ENCODE results near the gene FOXD1. TPM values are rescaled to one million over a fixed set of nuclear protein-coding genes. Genes with fewer than 3 reads are reported as not detected.

The FOXD1 gene
- total RNA-seq, 1 experiment from 2014 or later = 26.5 TPM

DNA sequence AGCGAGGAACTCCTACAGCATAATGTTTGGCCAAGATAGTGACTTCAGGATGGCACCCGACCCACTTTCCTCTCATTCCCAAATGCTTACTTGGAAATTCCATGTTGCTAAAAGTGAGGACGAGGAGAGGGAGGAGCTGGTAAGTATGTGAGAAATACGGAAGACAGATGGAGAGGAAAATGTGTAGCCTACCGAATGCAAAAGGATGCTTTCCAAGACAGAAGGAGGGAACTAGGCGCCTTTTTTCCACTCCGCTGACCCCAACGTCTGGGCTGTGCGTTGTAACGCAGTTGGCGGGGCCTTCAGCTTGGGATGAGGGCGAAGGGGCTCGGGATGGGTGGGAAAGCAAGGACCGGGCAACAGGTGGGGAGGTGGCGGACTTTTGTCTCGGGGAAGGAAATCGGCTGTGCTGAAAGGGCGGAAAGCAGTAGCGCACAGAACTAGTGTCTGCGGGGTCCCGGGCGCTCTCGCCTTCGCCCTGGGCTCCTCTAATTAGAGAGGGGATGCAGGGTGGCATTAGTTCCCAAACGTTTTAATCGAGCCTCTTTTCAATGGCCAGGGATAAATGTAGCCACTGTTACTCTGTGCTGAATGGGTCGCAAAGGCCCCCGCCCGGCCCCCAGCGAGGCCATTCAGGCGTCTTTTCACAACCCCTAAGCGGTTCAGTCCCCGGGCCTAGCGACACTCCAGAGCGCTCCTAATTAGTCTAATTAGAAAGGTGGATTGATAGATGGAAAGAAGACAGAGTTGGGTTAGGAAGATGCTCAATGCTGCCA lies 12.6 kb downstream of the FOXD1 start:
- H3K27me3 ChIP-seq = no peaks in the 10 kb centered on the region
- H3K9me3 ChIP-seq = no peaks in the 10 kb centered on the region
- no peaks in the 10 kb centered on the region for H3K36me3 ChIP-seq
- DNase-seq = no peak
- no peak overlapping the region for H3K4me3 ChIP-seq

DNA sequence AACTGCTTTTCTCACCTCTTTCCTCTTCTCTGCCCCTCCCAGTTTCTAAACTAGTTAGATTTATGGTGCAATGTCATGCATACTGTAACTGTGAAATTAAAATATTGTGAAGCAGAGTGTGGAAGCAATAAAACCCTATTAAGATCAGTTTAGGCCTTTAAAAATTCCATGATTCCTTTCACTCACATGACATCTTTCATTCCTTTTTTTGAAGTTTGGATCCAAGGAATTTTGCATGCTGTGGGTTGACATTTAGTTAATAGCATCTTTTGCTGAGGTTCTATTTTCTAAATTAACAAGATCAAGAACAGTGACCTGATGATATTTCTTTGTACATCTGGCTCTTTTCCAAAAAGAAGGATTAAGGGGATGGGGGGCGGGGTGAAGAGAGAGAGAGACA lies 13.7 kb downstream of the FOXD1 start:
- no peak overlapping the region for H3K4me3 ChIP-seq
- no peaks in the 10 kb centered on the region for H3K9me3 ChIP-seq
- no peaks in the 10 kb centered on the region for H3K36me3 ChIP-seq
- H3K27me3 ChIP-seq = no peaks in the 10 kb centered on the region
- DNase-seq = no peak

DNA sequence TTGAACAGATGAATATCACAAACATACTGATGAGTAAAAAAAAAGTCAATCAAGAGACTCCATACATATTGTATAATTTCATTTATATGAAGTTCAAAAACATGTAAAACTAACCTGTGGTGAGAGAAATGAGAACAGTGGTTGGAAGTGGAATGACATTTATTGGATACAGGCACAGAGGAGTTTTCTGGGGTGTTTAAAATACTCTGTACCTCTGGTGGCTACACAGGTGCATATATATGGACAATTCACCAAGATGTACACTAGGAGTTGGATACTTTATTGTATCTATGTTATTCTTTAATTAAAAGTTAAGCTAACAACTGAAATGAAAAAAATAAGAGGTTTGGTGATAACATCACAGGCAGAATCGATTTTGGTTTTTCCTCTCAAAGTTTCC lies 14.1 kb downstream of the FOXD1 start:
- no peak for DNase-seq
- no peak overlapping the region for H3K4me3 ChIP-seq

DNA sequence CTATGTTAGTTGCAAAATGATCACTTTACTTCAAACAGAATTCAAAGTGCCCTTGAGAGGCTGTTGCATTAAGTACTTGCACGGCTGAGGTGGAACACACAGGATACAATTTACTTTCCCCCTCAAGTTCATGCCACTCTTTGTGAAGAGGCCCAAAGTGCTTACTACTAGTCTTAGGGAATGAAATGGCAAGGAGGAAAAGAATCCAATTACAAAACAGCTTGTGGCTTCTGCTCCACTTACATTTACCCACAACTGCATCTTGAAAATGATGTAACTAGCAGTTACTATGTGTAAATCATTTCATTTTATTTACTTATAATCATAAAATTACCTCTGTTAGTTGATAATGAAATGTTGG lies 14.6 kb downstream of the FOXD1 start:
- no peaks in the 10 kb centered on the region for H3K27me3 ChIP-seq
- H3K36me3 ChIP-seq = no peaks in the 10 kb centered on the region
- no peak for DNase-seq
- H3K9me3 ChIP-seq = no peaks in the 10 kb centered on the region
- H3K4me3 ChIP-seq = no peak overlapping the region

More for the DNA sequence above, 14.1 kb downstream of the FOXD1 start:
- H3K27me3 ChIP-seq = no peaks in the 10 kb centered on the region
- H3K9me3 ChIP-seq = no peaks in the 10 kb centered on the region
- H3K36me3 ChIP-seq = no peaks in the 10 kb centered on the region

DNA sequence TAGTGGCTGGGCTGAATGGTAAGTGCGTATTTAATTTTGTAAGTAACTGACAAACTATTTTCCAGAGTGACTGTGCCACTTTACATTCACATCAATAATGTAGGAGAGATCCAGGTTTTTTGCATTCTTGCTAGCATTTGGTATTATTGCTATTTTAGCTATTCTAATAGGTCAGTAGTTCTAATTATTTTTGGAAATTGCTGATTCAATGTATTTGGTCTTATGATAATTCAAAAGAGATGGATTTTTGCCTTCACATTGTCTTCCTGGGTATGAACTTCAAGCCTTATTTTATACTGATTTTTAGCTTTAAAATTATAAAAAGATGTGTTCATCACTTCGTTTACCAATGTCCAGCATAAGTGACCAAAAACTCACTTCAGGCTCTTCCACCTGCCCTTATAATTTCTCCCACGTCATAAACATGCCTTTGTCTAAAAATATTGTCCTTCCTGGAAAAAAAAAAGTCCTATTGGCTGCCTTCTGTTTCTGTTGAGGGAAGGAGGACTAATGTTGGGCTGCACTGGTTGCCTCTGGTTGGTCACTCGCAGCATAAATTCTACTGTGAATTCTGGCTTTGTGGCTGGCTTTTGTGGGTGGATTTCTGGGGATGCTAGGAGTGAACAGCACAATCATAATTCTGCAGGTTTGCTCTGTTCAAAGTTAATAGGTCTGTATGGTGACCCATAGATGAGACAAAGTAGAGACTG lies 15.2 kb downstream of the FOXD1 start:
- no peak for DNase-seq
- no peaks in the 10 kb centered on the region for H3K27me3 ChIP-seq
- H3K36me3 ChIP-seq = no peaks in the 10 kb centered on the region
- no peaks in the 10 kb centered on the region for H3K9me3 ChIP-seq
- H3K4me3 ChIP-seq = no peak overlapping the region

DNA sequence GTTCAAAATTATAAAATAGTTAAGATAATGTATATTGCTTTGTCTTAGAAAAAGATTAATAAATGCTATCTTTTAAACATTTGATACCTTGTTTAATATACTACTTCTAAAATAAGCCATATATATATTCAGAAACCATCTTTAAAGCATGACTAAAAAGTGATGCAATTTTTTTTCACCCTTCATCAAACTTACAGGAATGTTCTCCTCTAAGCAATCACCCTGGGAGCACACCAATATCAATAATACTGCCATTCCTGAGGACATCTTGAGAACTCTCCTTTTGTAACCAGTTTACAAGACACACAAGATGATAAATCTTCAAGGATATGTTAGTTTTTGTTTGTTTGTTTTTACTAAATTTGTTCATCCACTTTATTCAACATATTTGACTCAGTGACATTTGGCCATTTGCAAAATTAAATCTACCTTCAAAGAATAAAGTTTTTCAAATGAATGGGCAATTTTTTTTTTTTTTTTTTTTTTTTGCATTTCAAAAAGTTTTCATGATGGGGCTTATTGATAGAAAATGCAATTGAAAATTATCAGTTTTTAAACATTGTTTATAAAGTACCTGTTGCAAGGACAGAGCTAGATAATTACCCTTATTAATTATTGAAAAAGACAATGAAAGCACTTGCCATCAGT lies 17.2 kb downstream of the FOXD1 start:
- no peaks in the 10 kb centered on the region for H3K27me3 ChIP-seq
- DNase-seq = no peak

DNA sequence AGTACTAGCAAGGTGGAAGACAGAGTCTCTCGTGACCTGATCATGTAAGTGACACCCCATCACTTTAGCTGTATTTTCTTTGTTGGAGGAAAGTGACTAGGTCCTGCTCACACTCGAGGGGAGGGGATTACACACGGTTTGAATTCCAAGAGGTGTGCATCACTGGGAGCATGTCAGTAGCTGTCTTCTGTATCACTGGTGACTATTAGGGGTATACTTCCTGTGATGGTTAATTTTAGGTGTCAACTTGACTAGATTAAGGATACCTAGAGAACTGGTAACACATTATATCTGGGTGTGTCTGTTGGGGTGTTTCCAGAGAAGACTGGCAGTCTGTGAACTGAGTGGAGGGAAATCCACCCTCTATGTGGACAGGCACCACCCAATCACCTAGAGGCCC lies 22.5 kb downstream of the FOXD1 start:
- no peaks in the 10 kb centered on the region for H3K36me3 ChIP-seq
- no peaks in the 10 kb centered on the region for H3K27me3 ChIP-seq
- H3K4me3 ChIP-seq = no peak overlapping the region
- no peaks in the 10 kb centered on the region; the same call in 1 of the 2 replicates for H3K9me3 ChIP-seq
- no peak for DNase-seq

More for the DNA sequence above, 17.2 kb downstream of the FOXD1 start:
- H3K36me3 ChIP-seq = no peaks in the 10 kb centered on the region
- no peaks in the 10 kb centered on the region for H3K9me3 ChIP-seq
- no peak overlapping the region for H3K4me3 ChIP-seq

DNA sequence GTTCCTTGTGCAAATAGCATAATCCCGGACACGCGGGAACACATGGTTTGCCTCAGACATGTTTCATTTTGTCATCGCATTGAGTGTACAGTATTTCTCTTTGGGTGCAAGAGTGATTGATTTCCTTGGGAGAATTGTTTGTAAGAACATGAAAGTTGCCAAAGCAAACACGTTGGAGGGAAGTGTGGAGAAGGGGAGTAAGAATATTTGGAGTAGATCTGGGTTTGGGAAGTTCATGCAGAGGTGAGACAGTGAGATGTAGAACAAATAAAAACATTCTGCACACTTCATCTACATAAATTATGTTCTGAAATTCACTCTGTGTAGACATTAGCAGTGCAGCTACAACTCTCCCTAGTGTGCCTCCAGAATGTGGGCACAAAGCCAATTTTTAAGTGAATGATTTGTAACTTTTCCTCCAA lies 24.0 kb downstream of the FOXD1 start:
- no peak for DNase-seq
- Histone ChIP-seq H3K36me3 (no peaks in the 10 kb centered on the region), H3K27me3 (peaks cover 2% of the 10 kb centered on the region; the same call in 1 of the 2 replicates), H3K4me3 (no peak overlapping the region), H3K9me3 (no peaks in the 10 kb centered on the region; the same call in none of the 2 replicates)

DNA sequence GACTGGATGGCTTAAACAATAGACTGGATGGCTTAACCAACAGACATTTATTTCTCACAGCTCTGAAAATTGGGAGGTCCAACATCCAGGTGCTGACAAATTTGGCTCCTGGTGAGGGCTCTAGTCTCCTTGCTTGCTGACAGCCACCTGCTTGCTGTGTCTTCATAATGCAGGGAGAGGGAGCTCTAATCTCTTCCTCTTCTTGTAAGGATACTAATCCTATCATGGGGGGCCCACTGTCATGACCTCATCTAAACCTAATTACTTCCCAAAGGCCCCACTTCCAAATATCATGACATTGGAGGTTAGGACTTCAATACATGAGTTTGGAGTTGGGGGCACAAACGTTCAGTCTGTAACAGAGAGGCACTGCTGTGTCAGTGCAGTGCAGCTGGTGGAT lies 26.4 kb downstream of the FOXD1 start:
- H3K9me3 ChIP-seq = no peaks in the 10 kb centered on the region; the same call in none of the 2 replicates
- peaks cover 2% of the 10 kb centered on the region; the same call in 1 of the 2 replicates for H3K27me3 ChIP-seq
- no peak for DNase-seq
- no peak overlapping the region for H3K4me3 ChIP-seq
- H3K36me3 ChIP-seq = no peaks in the 10 kb centered on the region

DNA sequence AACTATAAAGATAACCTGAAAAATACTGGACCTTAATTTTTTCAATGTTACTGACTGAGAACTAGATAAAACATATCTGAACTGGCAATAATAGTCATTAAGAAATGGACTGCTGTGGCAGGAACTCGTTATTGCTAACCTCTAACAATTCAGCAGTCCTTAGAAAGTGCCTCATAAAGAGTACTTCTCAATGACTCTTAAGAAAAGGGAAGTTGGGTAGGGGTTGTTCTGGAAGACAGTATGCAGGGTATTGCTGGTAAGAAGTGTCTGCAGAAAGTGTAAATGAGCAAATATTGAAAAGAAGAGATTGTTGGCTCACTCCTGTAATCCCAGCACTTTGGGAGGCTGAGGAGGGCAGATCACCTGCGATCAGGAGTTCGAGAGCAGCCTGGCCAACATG lies 27.9 kb downstream of the FOXD1 start:
- no peaks in the 10 kb centered on the region; the same call in none of the 2 replicates for H3K9me3 ChIP-seq
- DNase-seq = no peak
- H3K4me3 ChIP-seq = no peak overlapping the region
- H3K36me3 ChIP-seq = no peaks in the 10 kb centered on the region
- H3K27me3 ChIP-seq = peaks cover 2% of the 10 kb centered on the region; the same call in 1 of the 2 replicates

DNA sequence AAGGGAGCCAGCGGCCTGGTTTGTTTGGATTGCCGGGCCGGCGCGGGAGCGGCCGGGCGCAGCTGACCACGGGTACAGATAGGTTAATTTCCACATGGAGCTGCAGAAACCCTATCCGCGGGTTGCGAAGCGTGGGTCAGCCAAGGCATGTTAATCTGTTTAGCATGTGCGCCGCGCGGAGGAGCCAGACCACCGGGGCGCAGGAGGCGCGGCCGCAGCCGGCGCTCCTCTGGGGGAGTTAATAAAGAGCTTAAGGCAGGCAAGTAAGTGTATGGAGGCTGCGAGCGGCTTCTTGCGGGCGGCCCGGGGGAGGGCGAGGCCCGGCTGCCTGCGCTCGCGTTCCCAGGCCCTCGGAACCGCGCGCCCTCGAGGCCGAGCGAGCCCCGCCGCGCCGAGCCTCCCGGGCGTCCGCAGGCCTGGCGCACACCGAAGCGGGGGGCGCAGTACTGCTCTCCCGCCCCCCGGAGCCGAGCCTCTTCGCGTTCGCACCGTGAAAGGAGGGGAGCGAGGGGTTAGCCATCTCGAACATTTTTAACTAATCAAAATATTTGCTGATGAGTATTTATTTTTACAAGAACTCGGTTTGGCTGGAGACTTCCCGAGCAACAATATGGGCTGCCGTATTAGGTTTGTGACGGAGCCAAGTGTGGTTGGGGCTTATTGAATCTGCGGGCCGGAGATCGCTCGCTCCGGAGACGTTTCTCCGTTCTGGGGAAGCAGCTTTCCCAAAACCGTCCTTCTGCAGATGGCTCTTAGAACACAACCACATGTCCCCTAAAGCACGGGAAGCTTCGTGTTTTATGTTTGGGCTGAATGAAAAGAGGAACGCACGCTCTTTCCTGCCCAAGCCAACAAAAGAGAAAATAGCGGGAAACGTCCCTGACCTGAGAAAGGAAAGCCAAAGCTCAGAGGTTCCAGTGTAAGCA lies 28.8 kb downstream of the FOXD1 start:
- Histone ChIP-seq H3K36me3 (no peaks in the 10 kb centered on the region), H3K4me3 (0 out of 2 replicates have a peak overlapping the region, but pooled peaks have one; percentile 9), H3K27me3 (peaks cover 2% of the 10 kb centered on the region; the same call in 1 of the 2 replicates), H3K9me3 (no peaks in the 10 kb centered on the region; the same call in none of the 2 replicates)
- peak; percentile 61 for DNase-seq

DNA sequence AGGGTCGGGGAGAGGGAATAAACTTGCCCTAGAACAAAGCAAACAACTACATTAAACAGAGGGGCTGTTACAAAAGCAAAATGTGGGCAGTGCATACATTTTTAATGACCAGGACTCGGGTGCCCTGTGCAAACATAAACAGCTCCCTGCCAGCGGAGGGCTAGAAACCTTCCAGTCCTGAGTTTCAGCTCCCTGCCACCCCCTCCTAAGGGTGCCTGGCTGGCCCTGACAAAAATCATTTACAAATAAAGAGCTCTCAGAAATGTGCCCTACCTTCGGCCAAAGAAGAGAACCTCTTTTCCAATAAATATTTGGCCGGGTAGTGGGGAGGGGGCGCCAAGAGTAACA lies 29.5 kb downstream of the FOXD1 start:
- no peak for DNase-seq
- H3K36me3 ChIP-seq = no peaks in the 10 kb centered on the region
- peaks cover 2% of the 10 kb centered on the region; the same call in 1 of the 2 replicates for H3K27me3 ChIP-seq
- H3K4me3 ChIP-seq = 0 out of 2 replicates have a peak overlapping the region, but pooled peaks have one; percentile 9
- H3K9me3 ChIP-seq = no peaks in the 10 kb centered on the region; the same call in none of the 2 replicates

DNA sequence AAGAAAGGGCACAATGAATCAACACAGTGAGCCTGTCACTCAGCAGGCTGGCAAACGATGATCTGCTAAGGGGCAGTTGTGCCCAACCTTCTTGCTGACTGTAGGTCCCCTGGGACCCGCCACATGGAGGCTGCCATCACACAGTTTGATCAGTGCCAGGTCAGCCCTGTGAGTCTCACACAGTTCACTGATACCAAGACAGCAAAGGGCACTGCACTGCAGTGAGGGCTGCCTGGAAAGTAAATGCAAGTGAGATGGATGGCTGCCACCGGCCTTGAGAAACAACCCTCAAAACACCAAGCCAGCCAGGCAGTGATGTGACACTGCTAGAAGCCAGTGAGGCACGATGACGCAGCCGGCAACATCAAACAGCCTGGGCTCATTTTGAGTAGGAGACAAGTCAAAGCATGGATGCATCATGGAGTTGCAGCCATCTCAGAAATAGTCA lies 30.3 kb downstream of the FOXD1 start:
- no peak for DNase-seq

DNA sequence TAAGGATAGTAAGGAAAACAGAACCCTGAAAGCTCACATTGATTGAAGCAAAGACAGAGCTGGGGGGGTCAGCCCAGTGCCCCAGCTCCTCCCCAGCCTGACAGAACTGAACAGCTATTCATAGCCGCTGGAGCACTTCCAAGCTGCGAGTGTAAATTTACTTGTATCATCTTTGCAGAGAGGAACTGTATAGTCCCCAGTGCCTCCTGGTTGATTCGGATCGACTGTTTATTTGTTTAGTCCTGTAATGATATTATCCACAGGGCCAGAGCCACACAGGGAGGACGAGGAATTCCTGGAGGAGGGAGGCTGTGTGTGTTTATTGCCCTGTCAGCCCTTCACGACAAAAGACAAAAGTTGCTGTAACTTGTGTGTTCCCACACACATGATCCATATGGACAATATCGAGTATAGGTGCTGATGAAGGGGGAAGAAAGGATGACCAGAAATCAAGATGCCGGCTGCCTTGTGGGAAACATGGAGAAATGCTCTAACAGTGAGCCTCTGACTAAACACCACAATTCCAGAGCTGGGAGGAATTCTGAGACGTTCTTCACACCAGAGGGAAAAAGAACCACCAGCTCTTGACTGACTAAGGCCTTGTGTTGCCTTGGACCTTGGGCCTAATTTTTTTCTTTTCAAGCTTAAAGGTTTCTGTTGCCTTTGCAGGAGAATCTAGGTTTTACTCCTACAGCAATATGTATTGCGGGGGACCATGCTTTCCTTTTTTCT lies 31.1 kb downstream of the FOXD1 start:
- H3K36me3 ChIP-seq = no peaks in the 10 kb centered on the region
- peaks cover 2% of the 10 kb centered on the region; the same call in 1 of the 2 replicates for H3K27me3 ChIP-seq
- no peaks in the 10 kb centered on the region; the same call in none of the 2 replicates for H3K9me3 ChIP-seq
- peak; percentile 55 for DNase-seq
- H3K4me3 ChIP-seq = no peak overlapping the region

More for the DNA sequence above, 30.3 kb downstream of the FOXD1 start:
- Histone ChIP-seq H3K9me3 (no peaks in the 10 kb centered on the region; the same call in none of the 2 replicates), H3K27me3 (peaks cover 2% of the 10 kb centered on the region; the same call in 1 of the 2 replicates), H3K4me3 (no peak overlapping the region), H3K36me3 (no peaks in the 10 kb centered on the region)

DNA sequence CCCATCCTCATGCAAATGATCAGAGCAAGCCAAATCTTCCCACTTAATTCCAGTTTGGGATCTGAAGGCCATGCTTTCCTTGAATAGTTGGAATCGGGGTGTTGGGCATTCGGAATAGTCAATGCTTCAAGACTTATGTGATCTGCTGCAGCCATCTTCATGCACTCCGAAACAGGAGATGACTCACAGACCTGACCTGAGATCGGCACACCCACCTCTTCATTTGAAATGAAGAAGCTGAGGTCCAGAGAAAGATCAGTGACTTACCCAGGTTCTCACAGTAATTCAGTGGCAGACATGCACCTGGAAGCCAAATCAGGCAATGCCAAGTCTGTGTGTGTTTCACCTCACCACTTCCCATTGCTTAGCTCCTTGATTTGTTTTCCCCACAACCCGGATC lies 33.0 kb downstream of the FOXD1 start:
- no peak for DNase-seq
- Histone ChIP-seq H3K4me3 (no peak overlapping the region), H3K9me3 (no peaks in the 10 kb centered on the region; the same call in 1 of the 2 replicates), H3K36me3 (no peaks in the 10 kb centered on the region), H3K27me3 (peaks cover 2% of the 10 kb centered on the region; the same call in 1 of the 2 replicates)
